Measurements from ENCODE around the gene MYO9B. TPM values are rescaled to one million over a fixed set of nuclear protein-coding genes. Genes with fewer than 3 reads are reported as not detected.
A peak's percentile ranks its signal among the peaks of the same experiment; 100 is the strongest.

MYO9B gene
- total and polyA plus RNA-seq, 9 of the 15 experiments (the other 6 are each of a cell fraction or from before 2014, with no cell fraction given): 2.4 to 77.6 (median 23.0) TPM

GRCh38 chr19:17235971-17236777 lies 160.6 kb downstream of the MYO9B start (continued):
- TF ChIP-seq ARID4B (CRISPR knock-in tag; IDR thresholded peaks at IDR 0.05) (peak; percentile 15; the same call in 1 of the 2 replicates), RERE (CRISPR knock-in tag; IDR thresholded peaks at IDR 0.05; ENCODE audit: borderline replicate concordance) (no peak), GABPA (tag; conservative IDR thresholded peaks at IDR 0.05; ENCODE audit: low read depth) (peak; percentile 63)
